Bronchial epithelial cell (primary cell): ENCODE data around the gene PLXNB2. TPM values are rescaled to one million over a fixed set of nuclear protein-coding genes. Genes with fewer than 3 reads are reported as not detected.

Experiments used
- DNase-seq: peaks from one replicate; pipeline ENCODE4 v3.0.0-alpha.2; 2010; ENCODE audit warnings: low read depth
- FAIRE-seq: peaks from 2 replicates; lab custom pipeline; 2011; peaks lifted over from hg19 to GRCh38; lab: Jason Lieb, UNC
- H3K27me3 ChIP-seq: 2 replicates; pipeline ENCODE4 v1.5.1; 2011; ENCODE audit warnings: low read length; ENCODE audit not compliant: control insufficient read depth, insufficient read depth
- H3K36me3 ChIP-seq: 2 replicates; pipeline ENCODE4 v1.5.1; 2011; ENCODE audit warnings: low read length; ENCODE audit not compliant: control insufficient read depth, insufficient read depth
- H3K4me3 ChIP-seq: 2 replicates; pipeline ENCODE4 v1.5.1; 2011; ENCODE audit warnings: mild to moderate bottlenecking, low read depth, low read length, control low read depth
- CTCF ChIP-seq: IDR thresholded peaks from 2 replicates; pipeline ENCODE4 v1.5.1; 2011; ENCODE audit warnings: mild to moderate bottlenecking, moderate library complexity, low read length, control low read depth, inconsistent platforms; ENCODE audit not compliant: insufficient read depth, severe bottlenecking
- total RNA-seq: library from RNA; depleted of rRNA; stranded (reverse); fragments of >200 nt; gene quantifications from 2 replicates; pipeline ENCODE4 v1.2.1, GENCODE V29; 2014

PLXNB2 gene
- total RNA-seq, 1 donor from 2014 or later = 138 TPM

- no peaks in the 10 kb centered on the region for H3K36me3 ChIP-seq
- FAIRE-seq = no peak
- H3K27me3 ChIP-seq = no peaks in the 10 kb centered on the region
- no peak for TF ChIP-seq CTCF
- DNase-seq = no peak
- H3K4me3 ChIP-seq = no peak overlapping the region
Measured at GRCh38 chr22:50320671-50321325, 13.4 kb upstream of the PLXNB2 start.

GRCh38 chr22:50320116-50320515 is 12.7 kb upstream of the PLXNB2 start:
- DNase-seq (no peak), FAIRE-seq (no peak)
- no peaks in the 10 kb centered on the region for H3K36me3 ChIP-seq
- H3K4me3 ChIP-seq = no peak overlapping the region
- H3K27me3 ChIP-seq = no peaks in the 10 kb centered on the region
- no peak for TF ChIP-seq CTCF

- Histone ChIP-seq H3K36me3 (no peaks in the 10 kb centered on the region), H3K27me3 (peaks cover 1% of the 10 kb centered on the region), H3K4me3 (no peak overlapping the region)
- FAIRE-seq (no peak), DNase-seq (no peak)
- TF ChIP-seq CTCF = no peak
Measured at GRCh38 chr22:50319503-50319951, 12.1 kb upstream of the PLXNB2 start.

- H3K27me3 ChIP-seq = peaks cover 1% of the 10 kb centered on the region
- no peak for TF ChIP-seq CTCF
- no peak for FAIRE-seq
Measured at GRCh38 chr22:50318698-50319411, 11.4 kb upstream of the PLXNB2 start.

GRCh38 chr22:50318356-50318697 is 10.9 kb upstream of the PLXNB2 start:
- no peak for TF ChIP-seq CTCF

More at GRCh38 chr22:50318698-50319411, 11.4 kb upstream of the PLXNB2 start:
- DNase-seq = no peak
- H3K36me3 ChIP-seq = no peaks in the 10 kb centered on the region
- no peak overlapping the region for H3K4me3 ChIP-seq

More at GRCh38 chr22:50318356-50318697, 10.9 kb upstream of the PLXNB2 start:
- H3K36me3 ChIP-seq = no peaks in the 10 kb centered on the region
- peaks cover 1% of the 10 kb centered on the region for H3K27me3 ChIP-seq
- H3K4me3 ChIP-seq = no peak overlapping the region
- no peak for FAIRE-seq
- no peak for DNase-seq
